22Rv1 (cell line): ENCODE data around the gene PAPLN.

Experiments
- CTCF ChIP-seq: fragments of 450-650 bp; IDR thresholded peaks from 2 replicates; pipeline ENCODE4 v1.5.1; 2017; ENCODE audit warnings: mild to moderate bottlenecking
- ZFX ChIP-seq: fragments of 450-650 bp; IDR thresholded peaks from 2 replicates; pipeline ENCODE4 v1.6.1; 2017; ENCODE audit warnings: antibody characterized with exemption, borderline replicate concordance

GRCh38 chr14:73220061-73220460 is 17.2 kb upstream of the PAPLN start:
- TF ChIP-seq CTCF (no peak), ZFX (no peak)
